ENCODE results near the gene RPS6KB2. TPM values are rescaled to one million over a fixed set of nuclear protein-coding genes. Genes with fewer than 3 reads are reported as not detected.

RPS6KB2 gene
- total and polyA plus RNA-seq, 2 experiments from 2014 or later = 65.0 to 105 TPM

DNA sequence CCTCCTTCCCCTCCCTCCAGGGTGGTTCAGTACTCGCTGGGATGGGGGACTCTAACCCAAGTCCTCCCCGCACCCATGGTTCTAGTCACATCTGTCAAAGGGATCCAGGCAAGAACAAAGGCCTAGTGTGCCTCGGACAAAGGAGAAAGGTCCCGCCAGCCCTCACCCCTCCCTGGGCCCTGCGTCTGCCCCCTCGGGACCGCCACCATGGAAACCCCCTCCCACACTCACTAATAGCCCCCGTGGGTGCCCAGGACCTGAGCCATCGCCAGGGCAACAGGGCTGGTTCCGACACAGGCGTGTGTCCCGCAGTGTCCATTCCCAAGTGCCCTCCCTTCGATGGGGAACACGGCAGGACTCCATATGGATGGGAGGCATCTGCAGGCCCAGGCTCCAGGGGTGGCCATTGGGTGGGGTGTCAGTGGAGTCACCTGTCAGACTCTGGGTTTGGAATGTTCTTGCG is 17.9 kb upstream of the RPS6KB2 start:
- H4K20me1 ChIP-seq (ENCODE audit: insufficient read depth, poor library complexity, severe bottlenecking) = no peaks in the 10 kb centered on the region
- H3K36me3 ChIP-seq (replicated peaks; ENCODE audit: insufficient read depth, low read depth) = no peaks in the 10 kb centered on the region
- H3K27me3 ChIP-seq = no peaks in the 10 kb centered on the region
- DNase-seq (ENCODE audit: low spot score) = no peak
- peaks cover 6% of the 10 kb centered on the region for H3K4me1 ChIP-seq (ENCODE audit: insufficient read depth)
- H3K9me2 ChIP-seq (replicated peaks; ENCODE audit: insufficient read depth) = no peaks in the 10 kb centered on the region
- H3K9me3 ChIP-seq (ENCODE audit: low read depth) = no peaks in the 10 kb centered on the region
- no peaks in the 10 kb centered on the region for H3K79me2 ChIP-seq
- H3K4me2 ChIP-seq = no peak overlapping the region
- no peak overlapping the region for H3K4me3 ChIP-seq
- no peak overlapping the region for H2AFZ ChIP-seq
- no peak for TF ChIP-seq EZH2phosphoT487 (IDR thresholded peaks at IDR 0.05; ENCODE audit: low read depth, severe bottlenecking, unreplicated experiment)
- TF ChIP-seq EZH2 (IDR thresholded peaks at IDR 0.05; ENCODE audit: borderline replicate concordance) = no peak
- TF ChIP-seq, protein P1, sequence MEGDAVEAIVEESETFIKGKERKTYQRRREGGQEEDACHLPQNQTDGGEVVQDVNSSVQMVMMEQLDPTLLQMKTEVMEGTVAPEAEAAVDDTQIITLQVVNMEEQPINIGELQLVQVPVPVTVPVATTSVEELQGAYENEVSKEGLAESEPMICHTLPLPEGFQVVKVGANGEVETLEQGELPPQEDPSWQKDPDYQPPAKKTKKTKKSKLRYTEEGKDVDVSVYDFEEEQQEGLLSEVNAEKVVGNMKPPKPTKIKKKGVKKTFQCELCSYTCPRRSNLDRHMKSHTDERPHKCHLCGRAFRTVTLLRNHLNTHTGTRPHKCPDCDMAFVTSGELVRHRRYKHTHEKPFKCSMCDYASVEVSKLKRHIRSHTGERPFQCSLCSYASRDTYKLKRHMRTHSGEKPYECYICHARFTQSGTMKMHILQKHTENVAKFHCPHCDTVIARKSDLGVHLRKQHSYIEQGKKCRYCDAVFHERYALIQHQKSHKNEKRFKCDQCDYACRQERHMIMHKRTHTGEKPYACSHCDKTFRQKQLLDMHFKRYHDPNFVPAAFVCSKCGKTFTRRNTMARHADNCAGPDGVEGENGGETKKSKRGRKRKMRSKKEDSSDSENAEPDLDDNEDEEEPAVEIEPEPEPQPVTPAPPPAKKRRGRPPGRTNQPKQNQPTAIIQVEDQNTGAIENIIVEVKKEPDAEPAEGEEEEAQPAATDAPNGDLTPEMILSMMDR (IDR thresholded peaks at IDR 0.05; ENCODE audit: poor library complexity) = no peak
- no peak overlapping the region for H3K27ac ChIP-seq
- WGBS (ENCODE audit: low lambda C conversion rate, missing lambda C conversion rate) = 73% methylated on average over 15 of the region's 15 CpGs

DNA sequence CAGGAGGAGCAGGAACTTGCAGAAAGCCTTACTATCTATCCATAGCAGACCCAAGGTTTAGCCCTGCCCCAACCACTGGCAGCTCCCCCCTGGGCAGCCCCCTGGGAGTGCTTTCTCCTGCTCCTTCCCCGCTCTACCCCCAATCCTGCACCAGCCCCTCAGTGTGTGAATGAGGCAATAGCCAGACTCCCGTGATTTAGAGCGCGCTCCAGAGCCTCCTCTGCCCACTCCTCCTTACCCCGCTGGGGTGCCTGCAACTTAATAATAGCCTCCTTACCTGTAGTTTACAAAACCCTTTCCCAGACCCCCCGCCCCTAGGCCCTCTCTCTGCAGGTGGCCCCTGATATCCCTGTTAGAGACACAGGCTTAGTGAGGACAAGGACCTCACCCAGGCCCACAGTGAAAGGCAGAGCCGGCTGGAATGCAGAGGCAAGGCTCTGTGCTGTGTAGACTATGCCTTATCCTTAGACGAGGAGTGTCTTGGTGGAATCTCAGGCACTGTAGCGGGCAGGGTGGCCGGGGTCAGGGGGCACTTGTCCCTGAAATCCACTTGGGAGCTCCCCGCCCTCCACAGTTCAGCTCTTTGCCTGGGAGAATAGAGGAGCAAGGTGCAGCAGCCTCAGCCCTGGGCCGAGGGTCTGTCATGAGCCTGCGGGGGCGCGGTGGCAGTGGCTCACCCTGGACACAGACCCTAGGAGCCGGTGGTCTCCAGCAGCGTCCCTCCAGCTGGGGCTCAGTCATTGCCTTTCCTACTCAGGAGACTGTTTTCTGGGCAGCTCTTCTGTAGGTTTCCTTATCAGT is 17.1 kb upstream of the RPS6KB2 start:
- no peak overlapping the region for H2AFZ ChIP-seq
- peaks cover 6% of the 10 kb centered on the region for H3K4me1 ChIP-seq (ENCODE audit: insufficient read depth)
- H3K36me3 ChIP-seq (replicated peaks; ENCODE audit: insufficient read depth, low read depth) = no peaks in the 10 kb centered on the region
- TF ChIP-seq EZH2 (IDR thresholded peaks at IDR 0.05; ENCODE audit: borderline replicate concordance) (no peak), EZH2phosphoT487 (IDR thresholded peaks at IDR 0.05; ENCODE audit: low read depth, severe bottlenecking, unreplicated experiment) (no peak)
- TF ChIP-seq, protein P1 (IDR thresholded peaks at IDR 0.05; ENCODE audit: poor library complexity) = no peak
- no peak overlapping the region for H3K4me2 ChIP-seq
- H3K9me3 ChIP-seq (ENCODE audit: low read depth) = no peaks in the 10 kb centered on the region
- no peak overlapping the region for H3K27ac ChIP-seq
- no peaks in the 10 kb centered on the region for H3K27me3 ChIP-seq
- no peak for DNase-seq (ENCODE audit: low spot score)
- H3K9me2 ChIP-seq (replicated peaks; ENCODE audit: insufficient read depth) = no peaks in the 10 kb centered on the region
- no peaks in the 10 kb centered on the region for H3K79me2 ChIP-seq
- H4K20me1 ChIP-seq (ENCODE audit: insufficient read depth, poor library complexity, severe bottlenecking) = no peaks in the 10 kb centered on the region
- 74% methylated on average over 17 of the region's 17 CpGs for WGBS (ENCODE audit: low lambda C conversion rate, missing lambda C conversion rate)
- no peak overlapping the region for H3K4me3 ChIP-seq

GRCh38 chr11:67411785-67412152 is 16.5 kb upstream of the RPS6KB2 start:
- Histone ChIP-seq H3K9me3 (ENCODE audit: low read depth) (no peaks in the 10 kb centered on the region), H3K9me2 (replicated peaks; ENCODE audit: insufficient read depth) (no peaks in the 10 kb centered on the region), H3K79me2 (no peaks in the 10 kb centered on the region), H3K27me3 (no peaks in the 10 kb centered on the region), H2AFZ (no peak overlapping the region), H3K36me3 (replicated peaks; ENCODE audit: insufficient read depth, low read depth) (no peaks in the 10 kb centered on the region), H3K4me2 (no peak overlapping the region), H4K20me1 (ENCODE audit: insufficient read depth, poor library complexity, severe bottlenecking) (no peaks in the 10 kb centered on the region), H3K4me3 (no peak overlapping the region), H3K27ac (no peak overlapping the region), H3K4me1 (ENCODE audit: insufficient read depth) (peaks cover 6% of the 10 kb centered on the region)
- TF ChIP-seq EZH2phosphoT487 (IDR thresholded peaks at IDR 0.05; ENCODE audit: low read depth, severe bottlenecking, unreplicated experiment) = no peak
- TF ChIP-seq, protein P1 (IDR thresholded peaks at IDR 0.05; ENCODE audit: poor library complexity) = no peak
- TF ChIP-seq EZH2 (IDR thresholded peaks at IDR 0.05; ENCODE audit: borderline replicate concordance) = no peak
- DNase-seq (ENCODE audit: low spot score) = no peak
- WGBS (ENCODE audit: low lambda C conversion rate, missing lambda C conversion rate) = 58% methylated on average over 7 of the region's 7 CpGs
